Astrocyte of the cerebellum (primary cell): ENCODE results near the gene ANGPT4.

Experiments used
- DNase-seq: peaks from one replicate; pipeline ENCODE4 v3.0.0-alpha.2; 2011; ENCODE audit warnings: low read depth
- H3K4me3 ChIP-seq: 2 replicates; pipeline ENCODE4 v1.5.1; 2011; ENCODE audit warnings: mild to moderate bottlenecking, low read depth, low read length, moderate library complexity
- in situ Hi-C: cut with HindIII; loops from 2 replicates; pipeline ENCODE4 v1.10.0; 2017; ENCODE audit warnings: low sequenced_read_pairs
- TF ChIP-seq, protein P1 (sequence below): IDR thresholded peaks from 2 replicates; pipeline ENCODE4 v1.5.1; 2012; ENCODE audit warnings: low read length, low read depth, moderate library complexity, mild to moderate bottlenecking; ENCODE audit errors: missing control alignments

The ANGPT4 gene

DNA sequence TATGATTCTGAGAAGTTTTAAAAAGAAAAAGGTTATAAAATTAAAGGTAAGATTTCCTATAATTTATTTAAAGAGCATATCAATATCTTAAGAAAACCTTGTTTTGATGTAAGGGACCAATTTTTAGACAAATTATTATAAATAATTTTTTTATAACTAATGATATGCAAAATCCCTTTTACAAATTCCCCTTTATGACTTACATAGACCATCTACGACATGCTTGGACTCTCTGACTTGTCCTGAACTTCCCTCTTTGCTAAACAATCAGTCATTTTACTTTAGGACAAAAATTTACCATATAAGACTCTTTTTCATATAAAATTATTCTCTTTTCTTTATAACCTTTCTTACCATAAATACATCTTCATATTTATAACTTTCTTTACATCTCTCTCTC, 15.3 kb upstream of the ANGPT4 start:
- in situ Hi-C loops: no loop called here
- TF ChIP-seq, protein P1, sequence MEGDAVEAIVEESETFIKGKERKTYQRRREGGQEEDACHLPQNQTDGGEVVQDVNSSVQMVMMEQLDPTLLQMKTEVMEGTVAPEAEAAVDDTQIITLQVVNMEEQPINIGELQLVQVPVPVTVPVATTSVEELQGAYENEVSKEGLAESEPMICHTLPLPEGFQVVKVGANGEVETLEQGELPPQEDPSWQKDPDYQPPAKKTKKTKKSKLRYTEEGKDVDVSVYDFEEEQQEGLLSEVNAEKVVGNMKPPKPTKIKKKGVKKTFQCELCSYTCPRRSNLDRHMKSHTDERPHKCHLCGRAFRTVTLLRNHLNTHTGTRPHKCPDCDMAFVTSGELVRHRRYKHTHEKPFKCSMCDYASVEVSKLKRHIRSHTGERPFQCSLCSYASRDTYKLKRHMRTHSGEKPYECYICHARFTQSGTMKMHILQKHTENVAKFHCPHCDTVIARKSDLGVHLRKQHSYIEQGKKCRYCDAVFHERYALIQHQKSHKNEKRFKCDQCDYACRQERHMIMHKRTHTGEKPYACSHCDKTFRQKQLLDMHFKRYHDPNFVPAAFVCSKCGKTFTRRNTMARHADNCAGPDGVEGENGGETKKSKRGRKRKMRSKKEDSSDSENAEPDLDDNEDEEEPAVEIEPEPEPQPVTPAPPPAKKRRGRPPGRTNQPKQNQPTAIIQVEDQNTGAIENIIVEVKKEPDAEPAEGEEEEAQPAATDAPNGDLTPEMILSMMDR: no peak

DNA sequence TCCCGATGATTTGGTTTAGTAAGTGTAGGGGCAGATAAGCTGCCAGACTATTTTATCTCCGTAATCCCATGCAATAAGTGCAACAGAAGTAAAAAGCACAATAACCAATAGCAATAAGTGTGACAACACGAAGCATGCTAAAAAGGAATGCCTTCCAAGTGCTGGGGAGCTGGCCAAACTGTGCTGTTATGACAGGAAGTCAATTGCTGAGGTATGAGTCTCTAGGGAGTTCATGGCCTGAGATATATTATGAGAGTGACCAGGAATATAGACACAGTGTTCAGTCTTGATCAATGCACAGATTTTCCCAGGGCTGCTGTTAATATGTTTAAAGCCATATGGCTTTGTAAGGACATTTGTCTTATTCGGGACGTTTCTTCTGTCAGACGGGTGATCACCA, 10.5 kb upstream of the ANGPT4 start:
- in situ Hi-C loops: no loop called here
- TF ChIP-seq, protein P1: no peak
- DNase-seq: no peak
- H3K4me3 ChIP-seq: no peak overlapping the region

More for the DNA sequence above, 15.3 kb upstream of the ANGPT4 start:
- no peak overlapping the region for H3K4me3 ChIP-seq
- no peak for DNase-seq

DNA sequence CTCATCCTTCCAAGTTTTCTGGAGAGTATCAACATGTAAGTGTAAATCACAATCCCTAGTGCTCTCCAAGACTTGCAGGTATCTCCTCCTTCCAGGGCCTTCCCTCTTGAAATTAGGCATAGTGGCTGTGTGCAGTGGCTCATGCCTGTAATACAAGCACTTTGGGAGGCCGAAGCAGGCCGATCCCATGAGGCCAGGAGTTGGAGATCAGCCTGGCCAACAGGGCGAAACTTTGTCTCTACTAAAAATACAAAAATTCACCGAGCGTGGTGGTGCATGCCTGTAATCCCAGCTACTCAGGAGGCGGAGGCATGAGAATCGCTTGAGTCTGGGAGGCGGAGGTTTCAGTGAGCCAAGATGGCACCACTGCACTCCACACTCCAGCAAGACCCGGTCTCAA, 9.4 kb upstream of the ANGPT4 start:
- no peak for DNase-seq
- no peak overlapping the region for H3K4me3 ChIP-seq
- in situ Hi-C loops: no loop called here
- TF ChIP-seq, protein P1: no peak

DNA sequence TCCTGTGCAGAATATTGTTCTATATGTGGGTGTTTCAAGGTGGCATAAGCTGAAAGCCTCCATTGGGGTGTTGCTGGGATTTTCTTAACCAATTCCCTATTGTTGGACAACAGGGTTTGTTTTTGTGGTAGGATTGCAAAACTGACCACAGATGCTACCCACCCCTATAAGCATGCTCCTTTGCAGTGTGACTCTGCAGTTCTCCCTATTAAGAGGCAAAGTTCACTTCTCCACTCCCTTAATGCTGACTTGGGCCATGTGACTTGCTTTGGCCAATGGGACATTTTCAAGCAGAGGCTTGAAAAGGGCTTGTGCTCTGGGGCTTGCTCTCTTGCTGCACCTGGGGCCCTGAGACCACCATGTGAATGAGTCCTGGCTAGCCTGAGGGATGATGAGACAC, 8.5 kb upstream of the ANGPT4 start:
- H3K4me3 ChIP-seq: no peak overlapping the region
- TF ChIP-seq, protein P1: no peak
- in situ Hi-C loops: no loop called here
- DNase-seq: no peak

DNA sequence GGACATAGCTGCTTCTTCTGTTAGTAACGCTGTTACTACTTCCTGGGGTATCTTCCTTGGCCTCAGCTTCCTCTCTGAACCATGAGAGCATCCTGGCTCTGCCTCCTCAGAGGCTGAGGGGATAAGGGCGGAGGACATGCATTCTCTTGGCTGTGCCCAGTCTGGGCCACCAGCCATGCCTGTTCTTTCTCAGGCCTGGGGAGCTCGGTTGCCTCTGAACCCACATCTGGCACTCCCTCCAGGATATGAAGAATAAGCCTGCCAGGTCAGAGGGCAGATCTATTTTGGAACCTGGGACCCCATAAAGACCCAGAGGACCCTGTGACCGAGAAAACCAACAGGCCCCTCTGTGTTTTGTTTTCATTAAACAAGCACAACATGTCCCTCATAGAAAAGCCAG, 6.6 kb upstream of the ANGPT4 start:
- DNase-seq: no peak
- no peak overlapping the region for H3K4me3 ChIP-seq
- TF ChIP-seq, protein P1: no peak
- in situ Hi-C loops: no loop called here

DNA sequence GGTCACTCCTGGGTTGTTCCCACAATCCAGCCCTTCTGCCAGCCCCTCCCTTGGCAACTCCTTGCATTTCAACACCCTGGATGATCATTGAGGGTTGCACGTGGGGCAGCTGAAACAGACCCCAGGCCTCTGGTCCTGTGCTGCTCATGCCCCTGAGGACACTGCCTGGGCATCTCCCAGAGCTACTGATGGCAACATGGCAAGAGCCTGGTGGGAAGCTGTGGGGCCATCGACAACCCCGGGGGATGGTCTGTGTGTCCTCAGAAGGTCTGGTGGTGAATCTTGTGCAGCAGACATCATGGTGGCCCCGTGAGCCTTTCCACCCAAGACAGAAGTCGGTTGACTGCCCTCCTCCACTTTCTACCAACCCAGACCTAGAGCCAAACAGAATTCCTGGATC, 4.9 kb upstream of the ANGPT4 start:
- in situ Hi-C loops: no loop called here
- no peak overlapping the region for H3K4me3 ChIP-seq
- TF ChIP-seq, protein P1: no peak
- DNase-seq: no peak

DNA sequence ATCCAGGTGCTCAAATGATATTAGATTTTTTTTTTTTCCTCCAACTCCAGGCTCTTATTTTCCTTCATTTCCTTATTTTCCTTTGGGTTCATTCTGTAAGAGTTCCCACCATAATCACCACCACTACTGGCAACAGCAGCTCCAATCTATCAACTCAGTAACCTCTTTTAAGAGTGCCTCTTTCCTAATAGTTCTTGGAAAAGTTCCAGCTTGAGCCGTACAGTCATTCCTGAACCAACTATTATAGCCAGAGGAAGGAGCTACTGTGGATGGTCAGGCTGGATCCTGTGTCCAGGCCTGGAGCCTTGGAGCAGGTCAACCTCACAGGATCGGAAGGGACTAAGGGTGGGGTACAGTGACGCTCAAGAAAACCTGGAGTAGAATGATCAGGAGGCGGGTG, 4.2 kb upstream of the ANGPT4 start:
- H3K4me3 ChIP-seq: no peak overlapping the region
- in situ Hi-C loops: no loop called here
- TF ChIP-seq, protein P1: no peak
- DNase-seq: no peak
